Measurements from ENCODE around the gene NMT2.
"Not testable (repeated sequence)": the region's sequence is repeated elsewhere in the genome, so short reads cannot be mapped to it uniquely, and the experiment has no call there.

The NMT2 gene

GRCh38 chr10:15168291-15168785 is at the start of gene NMT2:
Gene NMT2, minus strand, starts transcription at chr10:15168693. Its CDS starts 81 bp downstream, at chr10:15168612.
- DNase-seq = peak; percentile 75

GRCh38 chr10:15216700-15217099 is 48.2 kb upstream of the NMT2 start:
- no peak for DNase-seq

GRCh38 chr10:15214237-15214636 is 45.7 kb upstream of the NMT2 start:
- DNase-seq = no peak

- DNase-seq = no peak
These were observed 45.0 kb upstream of the NMT2 start for GRCh38 chr10:15213461-15213861.

GRCh38 chr10:15211464-15211979 is 43.0 kb upstream of the NMT2 start:
- no peak for DNase-seq

GRCh38 chr10:15210521-15210920 is 42.0 kb upstream of the NMT2 start:
- no peak for DNase-seq

- DNase-seq = no peak
These were observed 41.5 kb upstream of the NMT2 start for GRCh38 chr10:15209827-15210509.

- no peak for DNase-seq
These were observed 39.7 kb upstream of the NMT2 start for GRCh38 chr10:15208221-15208620.

- DNase-seq = not testable (repeated sequence)
These were observed 38.9 kb upstream of the NMT2 start for GRCh38 chr10:15207410-15207809.

- no peak for DNase-seq
These were observed 34.1 kb upstream of the NMT2 start for GRCh38 chr10:15202639-15203038.

- DNase-seq = not testable (repeated sequence)
These were observed 33.8 kb upstream of the NMT2 start for GRCh38 chr10:15202301-15202621.

- DNase-seq = no peak
These were observed 33.3 kb upstream of the NMT2 start for GRCh38 chr10:15201589-15202300.

GRCh38 chr10:15200626-15201025 is 32.1 kb upstream of the NMT2 start:
- no peak for DNase-seq

GRCh38 chr10:15197911-15198310 is 29.4 kb upstream of the NMT2 start:
- DNase-seq = no peak

GRCh38 chr10:15197276-15197675 is 28.8 kb upstream of the NMT2 start:
- no peak for DNase-seq

GRCh38 chr10:15196021-15196834 is 27.7 kb upstream of the NMT2 start:
- no peak for DNase-seq

GRCh38 chr10:15189133-15189885 is 20.8 kb upstream of the NMT2 start:
- DNase-seq = no peak

- DNase-seq = no peak
These were observed 20.1 kb upstream of the NMT2 start for GRCh38 chr10:15188603-15189002.

- DNase-seq = no peak
These were observed 15.4 kb upstream of the NMT2 start for GRCh38 chr10:15183689-15184481.

GRCh38 chr10:15182540-15183207 is 14.2 kb upstream of the NMT2 start:
- no peak for DNase-seq

- DNase-seq = no peak
These were observed 13.2 kb upstream of the NMT2 start for GRCh38 chr10:15181576-15182156.

All from NCI-H2107 (cell line).